Measurements from ENCODE around the gene FLVCR2. TPM values are rescaled to one million over a fixed set of nuclear protein-coding genes. Genes with fewer than 3 reads are reported as not detected.

FLVCR2 gene
- total and polyA plus RNA-seq, 2 of the 13 experiments (the other 11 are each of a cell fraction or from before 2014, with no cell fraction given) = 9.9 to 10.5 TPM

DNA sequence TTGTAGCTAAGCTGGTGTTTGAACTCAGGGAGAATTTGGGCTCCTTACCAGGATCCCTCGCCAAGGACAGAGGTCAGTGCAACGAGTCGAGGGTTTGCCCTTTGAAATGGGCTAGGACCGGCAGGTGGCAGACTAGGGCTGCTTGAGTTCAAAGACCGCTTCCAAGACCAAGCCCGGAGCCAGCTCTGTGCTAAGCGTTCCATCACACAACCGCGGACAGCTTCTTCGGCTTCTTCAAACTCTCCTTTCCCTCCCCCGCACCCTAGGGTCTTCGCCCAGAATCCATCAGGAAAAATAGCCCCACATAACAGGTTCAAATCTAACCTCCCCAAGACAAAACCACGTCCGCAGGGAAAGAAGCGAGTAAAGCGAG lies 705 bp upstream of the FLVCR2 start (continued):
- no peak for TF ChIP-seq POLR2G (IDR thresholded peaks at IDR 0.05; ENCODE audit: low read depth, low read length)
- TF ChIP-seq ZNF333 (CRISPR knock-in tag; IDR thresholded peaks at IDR 0.05; ENCODE audit: borderline replicate concordance) = no peak
- no peak for TF ChIP-seq ZNF235 (CRISPR knock-in tag; IDR thresholded peaks at IDR 0.05; ENCODE audit: borderline replicate concordance)
- TF ChIP-seq, protein P1, sequence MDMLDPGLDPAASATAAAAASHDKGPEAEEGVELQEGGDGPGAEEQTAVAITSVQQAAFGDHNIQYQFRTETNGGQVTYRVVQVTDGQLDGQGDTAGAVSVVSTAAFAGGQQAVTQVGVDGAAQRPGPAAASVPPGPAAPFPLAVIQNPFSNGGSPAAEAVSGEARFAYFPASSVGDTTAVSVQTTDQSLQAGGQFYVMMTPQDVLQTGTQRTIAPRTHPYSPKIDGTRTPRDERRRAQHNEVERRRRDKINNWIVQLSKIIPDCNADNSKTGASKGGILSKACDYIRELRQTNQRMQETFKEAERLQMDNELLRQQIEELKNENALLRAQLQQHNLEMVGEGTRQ (IDR thresholded peaks at IDR 0.05; ENCODE audit: low read depth, low read length) = no peak
- TF ChIP-seq, protein P1 (CRISPR knock-in tag; IDR thresholded peaks at IDR 0.05; ENCODE audit: borderline replicate concordance) = no peak
- no peak for TF ChIP-seq RNF2 (conservative IDR thresholded peaks at IDR 0.05; ENCODE audit: low read depth)
- TF ChIP-seq, protein P2, sequence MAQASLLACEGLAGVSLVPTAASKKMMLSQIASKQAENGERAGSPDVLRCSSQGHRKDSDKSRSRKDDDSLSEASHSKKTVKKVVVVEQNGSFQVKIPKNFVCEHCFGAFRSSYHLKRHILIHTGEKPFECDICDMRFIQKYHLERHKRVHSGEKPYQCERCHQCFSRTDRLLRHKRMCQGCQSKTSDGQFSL (CRISPR knock-in tag; IDR thresholded peaks at IDR 0.05) = no peak
- TF ChIP-seq ATF3 (CRISPR knock-in tag; IDR thresholded peaks at IDR 0.05) = no peak
- no peak for TF ChIP-seq ELF1 (CRISPR knock-in tag; IDR thresholded peaks at IDR 0.05)
- TF ChIP-seq ZZZ3 (CRISPR knock-in tag; IDR thresholded peaks at IDR 0.05; ENCODE audit: borderline replicate concordance) = no peak
- TF ChIP-seq ZNF557 (CRISPR knock-in tag; IDR thresholded peaks at IDR 0.05) = no peak
- TF ChIP-seq, protein P3, sequence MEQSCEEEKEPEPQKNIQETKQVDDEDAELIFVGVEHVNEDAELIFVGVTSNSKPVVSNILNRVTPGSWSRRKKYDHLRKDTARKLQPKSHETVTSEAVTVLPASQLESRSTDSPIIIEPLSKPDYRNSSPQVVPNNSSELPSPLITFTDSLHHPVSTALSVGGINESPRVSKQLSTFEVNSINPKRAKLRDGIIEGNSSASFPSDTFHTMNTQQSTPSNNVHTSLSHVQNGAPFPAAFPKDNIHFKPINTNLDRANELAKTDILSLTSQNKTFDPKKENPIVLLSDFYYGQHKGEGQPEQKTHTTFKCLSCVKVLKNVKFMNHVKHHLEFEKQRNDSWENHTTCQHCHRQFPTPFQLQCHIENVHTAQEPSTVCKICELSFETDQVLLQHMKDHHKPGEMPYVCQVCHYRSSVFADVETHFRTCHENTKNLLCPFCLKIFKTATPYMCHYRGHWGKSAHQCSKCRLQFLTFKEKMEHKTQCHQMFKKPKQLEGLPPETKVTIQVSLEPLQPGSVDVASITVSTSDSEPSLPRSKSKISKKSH (CRISPR knock-in tag; IDR thresholded peaks at IDR 0.05; ENCODE audit: borderline replicate concordance) = no peak
- TF ChIP-seq TFDP1 (CRISPR knock-in tag; IDR thresholded peaks at IDR 0.05; ENCODE audit: borderline replicate concordance) = 0 out of 2 replicates have a peak, but pooled peaks have one; percentile 11
- peak; percentile 21; the same call in 1 of the 2 replicates for TF ChIP-seq FOXA3 (CRISPR knock-in tag; IDR thresholded peaks at IDR 0.05)
- no peak for TF ChIP-seq ZNF564 (CRISPR knock-in tag; IDR thresholded peaks at IDR 0.05)
- TF ChIP-seq, protein P4, sequence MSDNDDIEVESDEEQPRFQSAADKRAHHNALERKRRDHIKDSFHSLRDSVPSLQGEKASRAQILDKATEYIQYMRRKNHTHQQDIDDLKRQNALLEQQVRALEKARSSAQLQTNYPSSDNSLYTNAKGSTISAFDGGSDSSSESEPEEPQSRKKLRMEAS (IDR thresholded peaks at IDR 0.05) = 0 out of 2 replicates have a peak, but pooled peaks have one; percentile 10
- TF ChIP-seq FIP1L1 (IDR thresholded peaks at IDR 0.05; ENCODE audit: borderline replicate concordance, insufficient read depth, low read depth, low read length) = no peak
- TF ChIP-seq NR2F6 (IDR thresholded peaks at IDR 0.05) = peak; percentile 47; the same call in 1 of the 2 replicates
- peak; percentile 57; the same call in 1 of the 2 replicates for TF ChIP-seq NR2F6 (CRISPR knock-in tag; IDR thresholded peaks at IDR 0.05)
- peak; percentile 66 for TF ChIP-seq KDM2A (CRISPR knock-in tag; IDR thresholded peaks at IDR 0.05; ENCODE audit: borderline replicate concordance, low read depth)
- TF ChIP-seq STAG1 (CRISPR knock-in tag; IDR thresholded peaks at IDR 0.05) = peak; percentile 95
- TF ChIP-seq, protein P5, sequence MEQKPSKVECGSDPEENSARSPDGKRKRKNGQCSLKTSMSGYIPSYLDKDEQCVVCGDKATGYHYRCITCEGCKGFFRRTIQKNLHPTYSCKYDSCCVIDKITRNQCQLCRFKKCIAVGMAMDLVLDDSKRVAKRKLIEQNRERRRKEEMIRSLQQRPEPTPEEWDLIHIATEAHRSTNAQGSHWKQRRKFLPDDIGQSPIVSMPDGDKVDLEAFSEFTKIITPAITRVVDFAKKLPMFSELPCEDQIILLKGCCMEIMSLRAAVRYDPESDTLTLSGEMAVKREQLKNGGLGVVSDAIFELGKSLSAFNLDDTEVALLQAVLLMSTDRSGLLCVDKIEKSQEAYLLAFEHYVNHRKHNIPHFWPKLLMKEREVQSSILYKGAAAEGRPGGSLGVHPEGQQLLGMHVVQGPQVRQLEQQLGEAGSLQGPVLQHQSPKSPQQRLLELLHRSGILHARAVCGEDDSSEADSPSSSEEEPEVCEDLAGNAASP (CRISPR knock-in tag; IDR thresholded peaks at IDR 0.05; ENCODE audit: borderline replicate concordance) = 0 out of 2 replicates have a peak, but pooled peaks have one; percentile 13
- TF ChIP-seq ZFP1 (CRISPR knock-in tag; IDR thresholded peaks at IDR 0.05) = no peak
- TF ChIP-seq MTA3 (CRISPR knock-in tag; IDR thresholded peaks at IDR 0.05) = no peak
- no peak for TF ChIP-seq SNRNP70 (IDR thresholded peaks at IDR 0.05; ENCODE audit: low read depth, low read length)

Measured in HepG2 (cell line).